GM18868 (cell line): ENCODE results near the gene TCN1.

Experiments used
- ATAC-seq: cut with Tn5 transposase; IDR thresholded peaks from one replicate; pipeline ENCODE4 v1.9.1; 2021; ENCODE audit warnings: mild to moderate bottlenecking, moderate library complexity; ENCODE audit not compliant: unreplicated experiment

TCN1 gene

DNA sequence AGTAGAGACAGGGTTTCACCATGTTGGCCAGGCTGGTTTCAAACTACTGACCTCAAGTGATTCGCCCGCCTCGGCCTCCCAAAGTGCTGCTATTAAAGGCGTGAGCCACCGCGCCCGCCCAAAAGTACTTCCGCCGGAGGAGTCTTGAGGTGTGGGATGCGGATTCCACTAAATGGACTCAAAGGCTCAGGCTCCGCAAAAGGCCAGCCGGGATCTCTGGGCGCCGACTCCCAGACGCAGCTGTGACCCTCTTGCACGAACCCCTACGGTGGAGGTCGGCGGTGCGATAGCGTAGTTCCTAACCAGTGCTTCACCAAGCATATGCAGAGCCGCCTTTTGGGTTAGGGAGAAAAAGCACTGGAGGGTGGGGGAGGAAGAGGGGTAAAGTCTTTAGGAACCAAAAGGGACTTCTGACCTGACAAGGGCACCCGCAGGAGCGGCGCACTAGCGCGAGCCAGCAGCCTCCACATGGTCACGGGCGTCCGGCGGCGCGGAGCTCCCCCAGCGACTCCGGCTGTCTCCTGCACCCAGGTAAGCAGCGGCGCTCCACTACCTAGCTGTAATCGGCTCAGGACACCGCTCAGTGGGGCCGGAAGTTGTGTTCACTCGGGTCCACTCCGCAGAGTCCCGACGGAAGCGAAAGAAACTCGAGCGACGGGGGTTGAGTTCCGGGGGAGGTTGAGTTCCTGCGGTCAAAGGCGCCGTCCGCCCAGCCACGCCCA lies 55.9 kb downstream of the TCN1 start, which contains the start of gene MRPL16:
MRPL16 (minus strand) TSS at position 590 of the 722 bp plus-strand sequence; CDS start at position 470, 120 bp downstream.
- peak; percentile 95 for ATAC-seq

- ATAC-seq: no peak
Observed at GRCh38 chr11:59807047-59807610, 59.2 kb downstream of the TCN1 start.

GRCh38 chr11:59804061-59804460 lies 62.2 kb downstream of the TCN1 start:
- no peak for ATAC-seq
